GM18499 (cell line): ENCODE results near the gene FAM9A.

Experiments
- ATAC-seq: cut with Tn5 transposase; IDR thresholded peaks from one replicate; pipeline ENCODE4 v1.9.1; 2021; ENCODE audit warnings: moderate number of reproducible peaks; ENCODE audit not compliant: insufficient read depth, unreplicated experiment

The FAM9A gene

GRCh38 chrX:8801041-8801599, at the start of gene FAM9A:
Gene FAM9A (minus strand): TSS chrX:8801383. CDS start chrX:8800171, 1,212 bp downstream.
- ATAC-seq = no peak

DNA sequence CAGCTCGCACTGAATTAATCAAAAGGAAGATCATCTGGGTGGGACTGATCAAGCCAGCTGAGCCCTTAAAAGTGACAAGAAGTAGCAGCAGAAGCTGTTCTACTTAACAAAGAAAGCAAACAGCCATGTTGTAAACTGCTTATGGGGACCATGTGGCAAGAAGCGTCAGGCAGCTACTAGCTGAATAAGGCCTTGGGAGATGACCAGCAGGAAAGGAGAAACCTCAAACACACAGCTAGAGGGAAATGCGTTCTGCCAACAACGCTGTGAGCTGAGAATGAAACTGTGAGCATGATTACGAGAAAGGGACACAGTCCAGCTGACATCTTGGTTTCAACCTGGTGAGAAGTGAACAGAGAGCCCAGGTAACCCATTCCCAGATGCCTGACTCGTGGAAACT, 49.3 kb upstream of the FAM9A start:
- ATAC-seq = no peak

DNA sequence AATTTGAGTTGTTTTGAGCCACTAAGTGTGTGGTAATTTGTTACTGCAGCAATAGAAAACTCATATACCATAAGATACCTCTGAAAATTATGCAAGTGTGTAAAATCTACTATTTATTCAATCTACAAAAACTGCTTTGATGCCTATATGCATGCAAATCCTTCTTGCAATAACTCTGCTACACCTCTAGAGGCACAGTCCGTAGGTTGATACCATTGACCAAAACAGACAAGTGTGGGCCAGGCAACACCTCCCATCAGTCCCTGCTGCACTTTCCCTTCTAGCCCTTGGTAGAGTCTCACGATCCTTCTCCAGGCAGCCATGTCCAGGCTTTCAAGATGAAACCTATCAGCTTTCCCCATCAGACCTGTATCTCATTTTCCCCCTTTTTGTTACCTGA, 48.8 kb upstream of the FAM9A start:
- no peak for ATAC-seq

DNA sequence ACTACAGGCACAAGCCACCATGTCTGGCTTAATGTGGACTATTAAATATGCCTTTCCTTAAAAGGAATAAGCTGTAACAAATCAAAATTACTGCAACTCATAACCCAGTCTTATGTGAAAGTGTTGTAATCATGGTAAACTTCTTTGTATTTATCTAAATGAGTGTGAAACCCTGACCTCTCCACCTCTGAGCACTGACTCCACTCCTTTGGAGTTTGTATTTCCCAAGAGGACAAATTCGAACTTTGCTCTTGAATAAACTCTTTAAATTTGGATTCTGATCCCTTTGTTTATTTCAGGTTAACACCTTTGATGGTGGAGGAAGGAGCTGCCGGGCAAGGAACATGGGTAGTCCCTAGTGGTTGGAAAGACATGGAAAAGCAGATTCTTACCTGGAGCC, 48.3 kb upstream of the FAM9A start:
- no peak for ATAC-seq

DNA sequence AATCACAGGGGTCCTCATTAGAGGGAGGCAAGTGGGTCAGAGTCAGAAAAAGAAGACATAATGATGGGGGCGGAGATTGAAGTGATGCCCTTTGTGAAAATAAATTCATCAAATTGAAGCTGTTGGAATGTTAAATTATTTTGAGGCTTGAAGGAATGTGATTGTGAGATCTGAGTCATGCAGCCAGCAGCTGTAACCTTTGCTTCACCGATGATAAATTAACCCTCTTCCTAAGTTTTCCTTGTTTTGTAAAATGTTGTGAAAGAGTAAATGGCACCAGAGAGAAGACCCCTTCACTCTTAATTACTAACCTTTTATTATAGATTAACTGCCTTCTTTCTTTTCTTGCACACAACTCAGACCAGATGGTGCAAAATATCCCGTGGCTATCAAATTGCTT, 47.7 kb upstream of the FAM9A start:
- ATAC-seq = no peak

DNA sequence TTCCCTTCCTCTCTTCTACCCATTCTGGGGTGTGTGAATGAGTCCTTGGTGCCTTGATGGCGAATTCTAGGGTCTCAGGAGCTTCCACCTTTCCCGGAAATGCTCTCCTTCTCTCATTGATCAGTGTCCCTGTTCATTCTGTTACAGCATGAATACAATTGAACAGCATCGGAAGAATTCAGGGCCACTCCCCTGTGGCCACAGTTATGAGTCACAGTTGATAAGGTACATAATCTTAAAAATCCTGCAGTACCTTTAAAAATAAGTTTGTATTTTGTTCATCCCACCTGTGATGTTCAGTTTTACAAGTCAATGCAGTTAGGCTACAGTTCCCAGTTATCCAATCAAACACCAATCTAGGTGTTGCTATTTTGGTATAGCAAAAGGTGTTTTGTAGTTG, 47.3 kb upstream of the FAM9A start:
- no peak for ATAC-seq

DNA sequence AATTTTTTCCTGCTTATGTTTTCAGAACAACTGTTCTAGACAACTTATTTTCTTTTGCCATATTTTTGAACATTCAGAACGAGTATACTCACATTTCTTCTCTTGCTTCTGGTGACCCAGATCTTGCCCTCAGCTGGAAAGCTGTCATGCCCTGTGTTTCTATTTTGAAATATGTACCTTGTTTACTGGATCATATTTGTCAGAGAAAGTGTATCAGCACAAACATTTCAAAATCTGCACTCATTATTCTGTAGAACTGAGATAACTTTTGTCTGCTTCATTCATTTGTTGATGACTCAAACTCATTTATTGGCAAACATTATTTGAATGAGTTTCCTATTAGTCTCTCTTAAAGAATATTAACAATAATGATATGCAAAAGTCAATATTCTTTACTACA, 46.2 kb upstream of the FAM9A start:
- no peak for ATAC-seq

GRCh38 chrX:8846266-8846665, 45.1 kb upstream of the FAM9A start:
- no peak for ATAC-seq

GRCh38 chrX:8845469-8845868, 44.3 kb upstream of the FAM9A start:
- no peak for ATAC-seq

GRCh38 chrX:8845060-8845459, 43.9 kb upstream of the FAM9A start:
- ATAC-seq = no peak

DNA sequence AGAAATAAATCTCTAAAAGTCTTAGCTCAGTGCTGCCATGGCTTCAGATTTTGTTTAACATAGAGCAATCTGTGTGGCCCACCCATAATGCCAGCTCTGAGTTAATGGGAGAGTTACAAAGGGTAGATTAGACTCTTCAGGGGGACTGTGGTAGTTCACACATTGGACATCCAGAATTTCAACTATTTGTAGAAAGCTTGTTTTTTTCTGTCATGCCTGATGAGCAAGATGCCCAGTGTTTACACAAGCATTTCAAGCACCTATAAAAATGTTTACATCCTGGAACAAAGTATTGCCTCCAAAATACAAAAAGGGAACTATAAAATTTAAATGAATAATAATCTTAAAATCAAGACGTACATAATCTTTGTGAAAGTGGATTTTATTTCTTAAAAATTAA, 43.0 kb upstream of the FAM9A start:
- ATAC-seq = no peak

DNA sequence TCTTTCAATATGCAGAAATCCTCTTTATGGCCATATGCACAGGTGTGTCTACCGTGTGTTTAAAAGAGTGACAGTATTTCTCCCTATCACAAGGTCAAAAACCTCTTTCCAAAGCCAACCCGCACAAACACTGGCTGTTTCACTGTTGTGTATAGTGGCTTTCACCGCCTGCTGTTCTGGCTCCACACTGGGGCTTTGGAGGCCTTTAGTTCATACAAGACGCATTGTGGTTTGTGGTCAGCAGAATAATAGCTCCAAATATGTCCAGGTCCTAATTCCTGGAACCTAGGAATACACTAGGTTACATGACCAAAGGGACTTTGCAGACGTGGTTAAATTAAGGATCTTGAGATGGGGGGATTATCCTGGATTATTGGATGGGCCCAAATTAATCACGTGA, 40.7 kb upstream of the FAM9A start:
- no peak for ATAC-seq

GRCh38 chrX:8834392-8834791, 33.2 kb upstream of the FAM9A start:
- ATAC-seq = no peak

DNA sequence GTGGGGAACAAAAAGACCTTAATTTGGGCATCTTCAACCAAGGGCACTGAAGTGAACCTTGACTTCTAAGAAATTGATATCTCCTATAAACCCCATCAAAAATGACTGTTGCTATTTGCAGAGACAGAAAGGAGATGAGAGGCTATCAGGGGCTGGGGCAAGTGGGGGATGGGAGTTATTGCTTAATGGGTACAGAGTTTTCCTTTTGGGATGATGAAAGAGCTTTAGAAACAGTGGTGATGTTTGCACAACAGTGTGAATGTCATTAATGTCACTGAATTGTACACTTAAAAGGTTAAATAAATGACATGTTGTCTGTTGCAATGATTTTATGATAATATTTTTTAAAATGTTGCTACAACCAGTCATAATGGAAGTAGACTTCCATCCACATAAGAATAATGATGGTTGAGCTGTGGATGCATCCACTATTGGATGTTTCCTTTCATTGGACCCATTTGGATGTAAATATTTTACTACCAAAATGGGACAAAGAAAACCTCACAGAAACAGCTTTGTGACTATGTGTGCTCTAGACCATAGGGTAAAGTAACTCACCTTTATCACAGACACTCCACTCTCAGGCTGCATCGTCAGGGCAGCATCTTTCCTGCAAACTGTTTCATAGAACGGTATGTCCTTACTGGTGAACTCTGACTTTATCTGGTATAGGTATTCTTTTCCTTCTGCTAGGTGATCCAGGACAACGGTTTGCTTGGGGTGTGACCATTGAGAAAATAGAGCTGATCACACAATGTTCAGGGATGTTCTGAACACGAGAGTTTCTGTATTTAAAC, 31.6 kb upstream of the FAM9A start:
- ATAC-seq = no peak

- no peak for ATAC-seq
Measured at GRCh38 chrX:8823698-8824097, 22.5 kb upstream of the FAM9A start.

GRCh38 chrX:8822002-8822401, 20.8 kb upstream of the FAM9A start:
- ATAC-seq = no peak

- ATAC-seq = no peak
Measured at GRCh38 chrX:8820910-8821527, 19.8 kb upstream of the FAM9A start.

DNA sequence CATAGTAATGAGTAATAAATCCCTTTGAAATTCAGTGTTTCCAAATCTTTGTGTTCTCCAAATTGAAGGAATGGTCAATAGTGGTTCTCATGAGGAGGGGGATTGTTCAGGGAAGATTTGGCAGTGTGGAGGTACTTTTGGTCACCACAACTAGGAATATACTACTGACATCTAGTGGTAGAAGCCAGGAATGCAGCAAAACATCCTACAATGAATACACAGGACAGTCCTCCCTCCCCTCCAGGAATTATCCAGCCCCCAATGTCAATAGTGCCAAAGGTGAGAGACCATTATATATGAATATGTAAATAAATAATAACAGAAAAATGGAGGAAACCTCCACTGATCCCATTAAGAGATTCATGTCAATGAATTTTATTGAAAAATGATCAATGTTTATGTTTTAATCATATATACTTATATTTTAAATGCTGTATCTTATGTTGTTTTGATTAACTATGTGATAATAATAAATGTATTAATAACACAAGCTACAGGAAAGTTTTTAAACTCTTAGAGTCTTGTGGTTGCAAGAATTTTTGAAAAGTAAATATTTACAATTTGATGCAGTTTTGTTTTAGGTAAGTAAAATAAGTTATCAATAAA, 14.4 kb upstream of the FAM9A start:
- ATAC-seq = peak; percentile 62

DNA sequence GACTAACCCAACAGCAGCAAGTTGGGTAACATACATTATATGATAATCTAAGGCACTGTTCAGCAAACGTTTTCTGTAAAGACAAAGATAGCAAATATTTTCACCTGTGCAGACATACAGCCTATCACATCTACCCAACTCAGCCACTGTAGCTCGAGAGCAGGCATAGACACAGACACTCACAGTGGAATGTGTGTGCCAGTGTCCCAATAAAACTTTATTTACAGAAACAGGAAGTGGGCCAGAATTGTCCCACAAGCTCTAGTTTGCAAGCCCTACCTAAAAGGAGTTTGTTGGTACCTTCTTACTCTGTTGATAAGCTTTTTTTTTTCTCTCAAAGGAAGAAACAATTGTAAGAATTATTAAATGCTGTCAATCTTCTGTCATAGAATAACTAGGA, 11.9 kb upstream of the FAM9A start:
- no peak for ATAC-seq

GRCh38 chrX:8811611-8812010, 10.4 kb upstream of the FAM9A start:
- no peak for ATAC-seq

DNA sequence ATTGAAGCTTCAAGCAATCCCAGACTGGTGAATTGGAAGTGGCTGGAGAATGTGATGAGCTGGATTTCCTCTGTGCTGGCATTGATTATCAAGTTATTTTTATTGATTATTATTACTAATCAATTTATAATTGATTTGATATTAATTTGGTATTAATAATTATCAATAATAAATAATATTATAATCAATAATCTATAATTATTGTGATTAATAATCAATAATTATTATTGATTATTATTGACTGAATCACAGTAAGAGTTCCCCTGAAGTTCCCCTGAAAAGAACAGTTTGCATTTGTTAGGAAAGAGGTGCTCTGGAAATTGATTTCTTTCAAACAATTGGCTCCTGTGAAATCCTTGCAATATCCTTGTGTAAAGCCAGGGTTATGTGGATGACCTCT, 7.5 kb upstream of the FAM9A start:
- no peak for ATAC-seq
